ENCODE results near the gene CLEC4M. TPM values are rescaled to one million over a fixed set of nuclear protein-coding genes. Genes with fewer than 3 reads are reported as not detected.
"Not testable (repeated sequence)": the region's sequence is repeated elsewhere in the genome, so short reads cannot be mapped to it uniquely, and the experiment has no call there.

CLEC4M gene
- total and polyA plus RNA-seq, 9 donors, result 0.65 to 19.8 (median 3.6) TPM

DNA sequence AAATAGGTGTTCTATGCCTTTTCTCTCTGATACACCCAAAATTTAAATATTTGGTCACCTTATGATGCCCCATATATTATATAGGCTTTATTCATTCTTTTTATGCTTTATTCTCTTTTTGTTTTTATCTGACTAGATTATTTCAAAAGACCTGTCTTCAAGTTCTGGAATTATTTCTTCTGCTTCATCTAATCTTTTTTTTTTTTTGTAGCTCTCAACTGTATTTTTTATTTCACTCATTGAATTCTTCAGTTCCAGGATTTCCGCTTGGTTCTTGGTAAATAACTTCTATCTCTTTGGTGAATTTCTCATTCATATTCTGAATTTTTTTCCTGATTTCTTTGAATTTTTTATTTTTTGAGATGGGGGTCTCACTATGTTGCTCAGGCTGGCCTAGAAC, 3.9 kb upstream of the CLEC4M start:
- TF ChIP-seq, protein P1, sequence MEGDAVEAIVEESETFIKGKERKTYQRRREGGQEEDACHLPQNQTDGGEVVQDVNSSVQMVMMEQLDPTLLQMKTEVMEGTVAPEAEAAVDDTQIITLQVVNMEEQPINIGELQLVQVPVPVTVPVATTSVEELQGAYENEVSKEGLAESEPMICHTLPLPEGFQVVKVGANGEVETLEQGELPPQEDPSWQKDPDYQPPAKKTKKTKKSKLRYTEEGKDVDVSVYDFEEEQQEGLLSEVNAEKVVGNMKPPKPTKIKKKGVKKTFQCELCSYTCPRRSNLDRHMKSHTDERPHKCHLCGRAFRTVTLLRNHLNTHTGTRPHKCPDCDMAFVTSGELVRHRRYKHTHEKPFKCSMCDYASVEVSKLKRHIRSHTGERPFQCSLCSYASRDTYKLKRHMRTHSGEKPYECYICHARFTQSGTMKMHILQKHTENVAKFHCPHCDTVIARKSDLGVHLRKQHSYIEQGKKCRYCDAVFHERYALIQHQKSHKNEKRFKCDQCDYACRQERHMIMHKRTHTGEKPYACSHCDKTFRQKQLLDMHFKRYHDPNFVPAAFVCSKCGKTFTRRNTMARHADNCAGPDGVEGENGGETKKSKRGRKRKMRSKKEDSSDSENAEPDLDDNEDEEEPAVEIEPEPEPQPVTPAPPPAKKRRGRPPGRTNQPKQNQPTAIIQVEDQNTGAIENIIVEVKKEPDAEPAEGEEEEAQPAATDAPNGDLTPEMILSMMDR (IDR thresholded peaks at IDR 0.05), result no peak
- TF ChIP-seq POLR2A (IDR thresholded peaks at IDR 0.05) (no peak), EP300 (IDR thresholded peaks at IDR 0.05) (no peak)
- Histone ChIP-seq H3K27ac (no peak overlapping the region), H3K4me1 (ENCODE audit: insufficient read depth) (peaks cover 6% of the 10 kb centered on the region), H3K9me3 (peaks cover 0 to 29% of the 10 kb centered on the region in 2 donors), H3K27me3 (no peaks in the 10 kb centered on the region), H3K4me3 (no peak overlapping the region), H3K36me3 (no peaks in the 10 kb centered on the region)
- no peak for DNase-seq
- intact Hi-C loops (cut with DNase I), result no loop called here
- 89 to 96% (median 94%) methylated on average over 1 of the region's 1 CpG for WGBS, 3 donors

DNA sequence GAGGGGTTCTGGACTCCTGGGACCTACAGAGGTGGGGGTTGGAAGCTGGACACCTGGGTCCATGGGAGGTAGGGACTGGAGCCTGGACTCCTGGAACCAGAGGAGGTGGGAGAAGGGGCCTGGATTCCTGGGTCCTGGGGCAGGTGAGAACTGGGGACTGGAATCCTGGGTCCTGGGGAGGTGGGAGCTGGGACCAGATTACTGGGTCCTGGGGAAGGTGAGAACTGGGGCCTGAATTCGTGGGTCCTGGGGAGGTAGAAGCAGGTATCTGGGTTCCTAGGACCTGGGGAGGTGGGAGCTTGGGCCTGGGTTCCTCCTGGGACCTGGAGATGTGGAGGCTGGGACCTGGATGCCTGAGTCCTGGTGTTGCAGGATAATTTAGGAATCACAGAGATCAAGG, 653 bp downstream of the CLEC4M start:
- H3K4me3 ChIP-seq, result no peak overlapping the region
- intact Hi-C loops (cut with DNase I), result no loop called here
- 56 to 73% (median 60%) methylated on average over 1 of the region's 1 CpG for WGBS, 3 donors
- DNase-seq, result no peak
- H3K27me3 ChIP-seq, result no peaks in the 10 kb centered on the region
- peaks cover 0 to 8% of the 10 kb centered on the region in 2 donors for H3K9me3 ChIP-seq
- TF ChIP-seq, protein P1 (IDR thresholded peaks at IDR 0.05), result no peak
- no peak for TF ChIP-seq POLR2A (IDR thresholded peaks at IDR 0.05)
- TF ChIP-seq EP300 (IDR thresholded peaks at IDR 0.05), result no peak
- H3K27ac ChIP-seq, result peak overlapping the region in 1 of 2 donors; percentile 9
- H3K4me1 ChIP-seq (ENCODE audit: insufficient read depth), result peaks cover 9% of the 10 kb centered on the region
- no peaks in the 10 kb centered on the region for H3K36me3 ChIP-seq

DNA sequence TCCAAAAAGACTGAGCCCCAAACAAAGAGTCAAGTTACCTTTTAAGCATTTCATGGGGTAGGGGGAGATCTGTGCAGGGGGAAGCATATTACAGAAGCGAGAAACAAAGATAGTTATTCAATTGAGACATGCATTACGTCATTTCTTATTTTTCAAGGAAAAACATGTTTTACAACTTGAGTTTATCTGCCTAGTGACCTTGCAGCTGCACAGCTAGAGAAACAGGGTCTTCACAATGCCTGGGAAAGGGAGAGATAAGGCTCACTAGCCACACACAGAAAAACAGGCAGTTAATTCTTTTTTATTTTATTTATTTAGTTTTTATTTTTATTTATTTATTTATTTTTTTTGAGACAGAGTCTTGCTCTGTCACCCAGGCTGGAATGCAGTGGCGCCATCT, 1.1 kb downstream of the CLEC4M start:
- H3K4me3 ChIP-seq; H3K27ac ChIP-seq; H3K36me3 ChIP-seq; H3K27me3 ChIP-seq; intact Hi-C loops (cut with DNase I); H3K9me3 ChIP-seq; DNase-seq; H3K4me1 ChIP-seq (ENCODE audit: insufficient read depth): not testable (repeated sequence)
- WGBS, 3 donors, result 15 to 28% (median 20%) methylated on average over 3 of the region's 3 CpGs

DNA sequence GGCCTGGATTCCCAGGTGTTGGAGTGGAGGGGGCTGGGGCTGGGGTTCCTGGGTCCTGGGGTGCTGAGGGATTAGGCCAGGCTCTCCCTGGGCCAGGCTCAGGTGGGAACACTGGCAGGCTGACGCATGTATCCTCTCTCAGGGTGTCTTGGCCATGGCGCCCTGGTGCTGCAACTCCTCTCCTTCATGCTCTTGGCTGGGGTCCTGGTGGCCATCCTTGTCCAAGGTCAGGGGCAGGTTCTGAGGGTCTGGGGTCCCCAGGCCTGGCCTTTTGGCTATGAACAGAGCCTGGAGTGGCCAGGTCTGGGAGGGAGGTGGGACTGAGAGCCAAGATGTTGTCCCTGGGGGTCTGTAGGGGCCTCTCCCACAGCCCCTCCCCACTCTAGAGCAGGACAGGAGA, 2.0 kb downstream of the CLEC4M start:
- H3K4me1 ChIP-seq (ENCODE audit: insufficient read depth); H3K4me3 ChIP-seq; H3K9me3 ChIP-seq; DNase-seq; H3K36me3 ChIP-seq; H3K27ac ChIP-seq; H3K27me3 ChIP-seq; intact Hi-C loops (cut with DNase I): not testable (repeated sequence)
- 62 to 78% methylated on average over 2 of the region's 2 CpGs; no CpG with 5 or more reads in 1 of the 3 donors for WGBS, 3 donors

DNA sequence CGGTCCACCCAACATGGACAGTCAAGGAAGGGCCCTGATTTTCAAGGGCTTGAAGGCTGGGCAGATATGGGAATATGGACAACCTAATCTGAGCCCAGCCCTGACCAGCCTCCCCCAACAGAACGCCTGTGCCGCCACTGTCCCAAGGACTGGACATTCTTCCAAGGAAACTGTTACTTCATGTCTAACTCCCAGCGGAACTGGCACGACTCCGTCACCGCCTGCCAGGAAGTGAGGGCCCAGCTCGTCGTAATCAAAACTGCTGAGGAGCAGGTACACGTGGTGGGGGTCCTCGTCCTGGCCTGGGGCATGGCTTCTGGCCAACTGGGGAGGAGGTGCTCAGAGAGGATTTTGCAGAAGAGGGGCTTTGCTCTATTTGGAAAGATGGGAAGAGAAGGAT, 3.5 kb downstream of the CLEC4M start:
- intact Hi-C loops (cut with DNase I), result no loop called here
- Histone ChIP-seq H3K4me1 (ENCODE audit: insufficient read depth) (peaks cover 9% of the 10 kb centered on the region), H3K4me3 (no peak overlapping the region), H3K27me3 (no peaks in the 10 kb centered on the region), H3K27ac (no peak overlapping the region), H3K36me3 (no peaks in the 10 kb centered on the region), H3K9me3 (no peaks in the 10 kb centered on the region)
- no peak for DNase-seq
- TF ChIP-seq EP300 (IDR thresholded peaks at IDR 0.05) (no peak), POLR2A (IDR thresholded peaks at IDR 0.05) (no peak)
- TF ChIP-seq, protein P1 (IDR thresholded peaks at IDR 0.05), result no peak
- 70 to 86% (median 83%) methylated on average over 11 of the region's 11 CpGs for WGBS, 3 donors

DNA sequence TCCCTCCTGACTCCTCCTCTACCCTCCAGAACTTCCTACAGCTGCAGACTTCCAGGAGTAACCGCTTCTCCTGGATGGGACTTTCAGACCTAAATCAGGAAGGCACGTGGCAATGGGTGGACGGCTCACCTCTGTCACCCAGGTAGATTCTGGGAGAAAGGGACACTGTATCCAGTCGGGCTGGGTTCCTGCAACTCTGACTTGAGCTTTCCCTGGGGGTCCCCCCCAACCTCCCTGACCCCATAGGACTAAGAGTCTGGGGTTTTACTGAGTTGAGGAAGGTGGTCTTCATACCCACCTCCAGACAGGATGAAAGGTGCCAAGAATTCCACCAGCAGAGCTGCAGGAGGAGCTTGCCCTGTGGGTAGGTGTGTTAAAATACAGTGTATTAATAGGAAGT, 4.4 kb downstream of the CLEC4M start:
- WGBS, 3 donors, result 77 to 86% (median 79%) methylated on average over 4 of the region's 4 CpGs
- Histone ChIP-seq H3K36me3 (no peaks in the 10 kb centered on the region), H3K4me1 (ENCODE audit: insufficient read depth) (peaks cover 8% of the 10 kb centered on the region), H3K27me3 (no peaks in the 10 kb centered on the region), H3K4me3 (no peak overlapping the region), H3K27ac (no peak overlapping the region), H3K9me3 (no peaks in the 10 kb centered on the region)
- intact Hi-C loops (cut with DNase I), result no loop called here
- TF ChIP-seq EP300 (IDR thresholded peaks at IDR 0.05) (no peak), POLR2A (IDR thresholded peaks at IDR 0.05) (no peak)
- TF ChIP-seq, protein P1 (IDR thresholded peaks at IDR 0.05), result no peak
- DNase-seq, result no peak

Data from ovary (tissue), 9 donors.